ENCODE measurements around the gene FYN.

Gene FYN

DNA sequence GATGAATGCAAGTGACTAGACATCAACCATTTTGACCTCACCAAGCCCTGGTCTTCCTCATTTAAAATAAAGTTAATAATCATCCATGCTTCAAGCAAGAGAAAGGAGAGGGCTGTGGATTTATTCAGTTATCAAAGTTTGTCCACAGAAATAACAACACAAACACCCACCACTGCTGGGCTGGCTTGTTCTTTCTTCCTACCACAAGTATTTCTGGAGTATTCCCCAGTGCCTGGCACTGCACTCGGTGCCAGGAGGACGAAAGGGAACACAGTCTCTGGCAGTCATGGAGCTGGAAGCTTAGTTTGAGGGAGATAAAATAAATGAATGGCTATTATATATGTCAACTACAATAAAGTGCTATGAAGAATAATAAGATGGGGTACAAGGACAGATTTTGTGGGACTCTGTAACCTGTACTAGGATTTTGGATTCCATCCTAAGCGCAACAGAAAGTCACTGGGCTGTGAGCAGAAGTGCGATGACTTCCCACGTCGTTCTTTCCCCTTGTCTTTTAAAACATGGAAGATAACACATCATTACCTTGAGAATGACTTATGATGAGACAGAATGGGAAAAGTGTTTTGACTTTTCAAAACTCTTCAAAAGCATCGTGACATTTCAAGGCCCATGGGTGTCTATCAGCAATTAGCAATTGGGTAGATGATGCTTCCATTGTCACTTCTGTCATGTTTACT, 193.1 kb downstream of the FYN start:
- H3K4me1 Mint-ChIP-seq: peaks cover 57% of the 10 kb centered on the region
- H3K36me3 Mint-ChIP-seq (ENCODE audit: low read depth): peaks cover 59% of the 10 kb centered on the region
- peak overlapping the region; percentile 32 to 73 (median 69) for H3K27ac Mint-ChIP-seq
- H3K9me3 Mint-ChIP-seq: no peaks in the 10 kb centered on the region
- no peaks in the 10 kb centered on the region for H3K27me3 Mint-ChIP-seq (ENCODE audit: low read depth)
- TF ChIP-seq, protein P1, sequence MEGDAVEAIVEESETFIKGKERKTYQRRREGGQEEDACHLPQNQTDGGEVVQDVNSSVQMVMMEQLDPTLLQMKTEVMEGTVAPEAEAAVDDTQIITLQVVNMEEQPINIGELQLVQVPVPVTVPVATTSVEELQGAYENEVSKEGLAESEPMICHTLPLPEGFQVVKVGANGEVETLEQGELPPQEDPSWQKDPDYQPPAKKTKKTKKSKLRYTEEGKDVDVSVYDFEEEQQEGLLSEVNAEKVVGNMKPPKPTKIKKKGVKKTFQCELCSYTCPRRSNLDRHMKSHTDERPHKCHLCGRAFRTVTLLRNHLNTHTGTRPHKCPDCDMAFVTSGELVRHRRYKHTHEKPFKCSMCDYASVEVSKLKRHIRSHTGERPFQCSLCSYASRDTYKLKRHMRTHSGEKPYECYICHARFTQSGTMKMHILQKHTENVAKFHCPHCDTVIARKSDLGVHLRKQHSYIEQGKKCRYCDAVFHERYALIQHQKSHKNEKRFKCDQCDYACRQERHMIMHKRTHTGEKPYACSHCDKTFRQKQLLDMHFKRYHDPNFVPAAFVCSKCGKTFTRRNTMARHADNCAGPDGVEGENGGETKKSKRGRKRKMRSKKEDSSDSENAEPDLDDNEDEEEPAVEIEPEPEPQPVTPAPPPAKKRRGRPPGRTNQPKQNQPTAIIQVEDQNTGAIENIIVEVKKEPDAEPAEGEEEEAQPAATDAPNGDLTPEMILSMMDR (IDR thresholded peaks at IDR 0.05; ENCODE audit: unreplicated experiment in 3 of 3): no peak
- H3K4me3 Mint-ChIP-seq: no peak overlapping the region

DNA sequence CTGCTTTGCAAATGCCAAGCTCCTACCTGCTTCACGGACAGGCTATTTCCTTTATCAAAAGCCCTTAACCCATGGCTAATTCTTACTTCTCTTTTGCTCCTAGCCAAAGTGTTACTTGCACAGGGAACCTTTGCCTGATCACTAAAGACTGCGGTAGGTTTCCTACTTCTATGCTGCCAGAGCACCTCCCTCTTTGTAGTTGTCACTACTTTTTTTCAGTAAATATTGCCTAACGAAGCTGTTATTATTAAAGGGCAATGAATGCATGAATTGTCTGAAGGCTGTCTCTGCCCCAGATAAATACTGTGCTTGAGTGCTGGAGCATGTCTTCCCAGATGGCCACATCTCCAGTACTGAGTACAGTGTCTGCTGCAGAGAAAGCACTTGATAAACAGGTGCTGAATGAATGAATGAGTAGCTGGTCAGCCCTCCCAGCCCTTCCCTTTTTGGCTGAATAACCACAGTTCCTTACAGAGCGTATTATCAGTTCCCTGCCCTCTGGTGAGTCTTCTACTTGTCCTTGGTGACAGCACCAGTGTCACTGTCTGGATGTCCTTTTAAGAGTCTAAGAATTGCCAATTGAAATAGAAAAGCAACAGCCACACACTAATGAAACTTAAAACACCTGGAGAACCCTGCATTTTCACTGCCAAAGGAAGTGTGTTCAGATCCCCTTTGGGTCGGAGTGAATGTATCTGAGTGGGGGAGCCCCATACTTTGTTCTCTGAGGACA, 194.0 kb downstream of the FYN start:
- peaks cover 57% of the 10 kb centered on the region for H3K4me1 Mint-ChIP-seq
- H3K36me3 Mint-ChIP-seq (ENCODE audit: low read depth): peaks cover 56% of the 10 kb centered on the region
- TF ChIP-seq, protein P1 (IDR thresholded peaks at IDR 0.05; ENCODE audit: unreplicated experiment in 3 of 3): no peak
- H3K9me3 Mint-ChIP-seq: no peaks in the 10 kb centered on the region
- no peaks in the 10 kb centered on the region for H3K27me3 Mint-ChIP-seq (ENCODE audit: low read depth)
- peak overlapping the region; percentile 32 to 73 (median 69) for H3K27ac Mint-ChIP-seq
- H3K4me3 Mint-ChIP-seq: no peak overlapping the region

DNA sequence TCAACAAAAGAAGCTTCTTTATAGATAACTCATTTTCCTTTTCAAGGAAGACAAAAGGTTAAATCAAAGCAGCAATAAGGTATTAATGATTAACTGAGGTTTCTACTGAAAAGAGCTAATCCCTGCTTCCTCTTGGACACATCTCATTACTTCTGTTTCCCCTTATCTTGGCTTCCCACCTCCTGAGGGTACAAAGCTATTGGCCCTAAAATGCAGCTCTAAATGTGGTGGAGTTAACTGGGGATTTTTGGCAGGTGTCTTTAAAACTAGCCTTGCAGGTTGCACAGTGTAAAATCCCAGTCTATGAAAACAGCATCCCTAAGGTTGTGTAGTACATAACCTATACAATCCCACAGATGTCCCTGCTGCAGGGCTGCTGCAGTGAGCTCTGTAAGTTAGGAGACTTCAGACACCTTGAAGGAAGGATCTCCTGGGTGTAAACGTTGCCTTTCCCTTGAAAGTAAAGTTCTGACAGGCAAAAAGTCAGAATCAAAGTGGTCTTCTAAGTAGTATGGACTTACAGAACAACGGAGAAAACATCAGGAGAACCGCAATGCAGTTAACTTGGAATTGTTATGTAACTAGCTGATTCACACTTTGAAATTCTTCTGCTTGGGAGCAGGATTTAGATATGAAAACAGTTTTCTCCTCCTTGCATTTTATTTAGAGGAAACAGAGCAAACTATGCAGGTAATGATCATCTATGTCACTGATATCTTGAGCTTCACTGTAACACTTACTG, 195.8 kb downstream of the FYN start:
- no peaks in the 10 kb centered on the region for H3K27me3 Mint-ChIP-seq (ENCODE audit: low read depth)

DNA sequence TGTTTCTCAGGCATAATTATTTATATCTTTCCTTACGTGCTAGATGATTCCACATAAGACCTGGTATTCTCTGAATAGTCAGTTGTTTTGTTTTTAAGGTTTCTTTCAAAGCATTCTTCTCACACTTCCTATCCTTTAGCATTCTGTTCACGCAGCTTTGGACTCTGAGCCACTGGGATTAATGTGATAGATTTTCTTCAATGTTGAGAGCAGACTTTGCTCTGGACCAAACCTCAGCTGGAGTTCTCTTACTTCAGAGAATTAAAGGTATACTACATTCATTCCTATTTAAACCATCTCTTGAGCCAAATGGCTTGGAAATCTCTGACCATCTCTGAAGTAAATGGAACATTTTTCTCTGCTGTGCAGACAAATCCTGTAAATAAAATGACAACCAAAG, 196.9 kb downstream of the FYN start:
- Mint-ChIP-seq H3K9me3 (no peaks in the 10 kb centered on the region), H3K27me3 (ENCODE audit: low read depth) (no peaks in the 10 kb centered on the region), H3K36me3 (ENCODE audit: low read depth) (peaks cover 49% of the 10 kb centered on the region), H3K4me1 (peaks cover 59% of the 10 kb centered on the region), H3K4me3 (peak overlapping the region in 1 of 3 experiments; percentile 52), H3K27ac (peak overlapping the region; percentile 69 to 87 (median 86))
- TF ChIP-seq, protein P1 (IDR thresholded peaks at IDR 0.05; ENCODE audit: unreplicated experiment in 3 of 3): no peak

More for the DNA sequence above, 195.8 kb downstream of the FYN start:
- no peak overlapping the region for H3K4me3 Mint-ChIP-seq
- peaks cover 64% of the 10 kb centered on the region for H3K4me1 Mint-ChIP-seq
- TF ChIP-seq, protein P1 (IDR thresholded peaks at IDR 0.05; ENCODE audit: unreplicated experiment in 3 of 3): no peak
- H3K9me3 Mint-ChIP-seq: no peaks in the 10 kb centered on the region
- H3K27ac Mint-ChIP-seq: peak overlapping the region; percentile 63 to 69 (median 64)
- H3K36me3 Mint-ChIP-seq (ENCODE audit: low read depth): peaks cover 51% of the 10 kb centered on the region

DNA sequence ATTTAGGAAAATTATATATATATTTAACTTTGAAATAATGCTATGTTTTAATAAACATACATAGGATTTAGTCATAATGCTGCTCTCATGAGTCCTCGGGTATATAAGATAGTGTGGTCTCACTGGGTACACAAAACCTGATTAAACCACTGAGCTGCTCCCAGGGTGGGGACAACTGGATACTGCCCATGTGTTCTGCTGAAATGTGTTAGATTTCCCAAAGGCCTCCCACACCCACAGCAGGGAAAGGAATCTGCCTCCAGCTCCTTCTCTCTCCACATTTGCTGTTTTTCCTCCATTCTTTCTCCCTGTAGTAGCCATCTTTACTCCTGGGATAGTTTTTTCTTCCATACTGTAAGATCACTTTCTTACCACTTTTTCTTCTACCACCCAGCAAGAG, 198.4 kb downstream of the FYN start:
- peaks cover 54% of the 10 kb centered on the region for H3K4me1 Mint-ChIP-seq
- TF ChIP-seq, protein P1 (IDR thresholded peaks at IDR 0.05; ENCODE audit: unreplicated experiment in 3 of 3): no peak
- H3K4me3 Mint-ChIP-seq: peak overlapping the region in 1 of 3 experiments; percentile 7
- H3K36me3 Mint-ChIP-seq (ENCODE audit: low read depth): peaks cover 53% of the 10 kb centered on the region
- no peaks in the 10 kb centered on the region for H3K27me3 Mint-ChIP-seq (ENCODE audit: low read depth)
- H3K9me3 Mint-ChIP-seq: no peaks in the 10 kb centered on the region
- peak overlapping the region; percentile 63 to 88 (median 70) for H3K27ac Mint-ChIP-seq

Data from nephron (organoid).